HG03457 (cell line): ENCODE measurements around the gene RBP4.

Experiments used
- ATAC-seq: cut with Tn5 transposase; IDR thresholded peaks from one replicate; pipeline ENCODE4 v1.9.1; 2021; ENCODE audit warnings: moderate number of reproducible peaks; ENCODE audit not compliant: unreplicated experiment

Gene RBP4

DNA sequence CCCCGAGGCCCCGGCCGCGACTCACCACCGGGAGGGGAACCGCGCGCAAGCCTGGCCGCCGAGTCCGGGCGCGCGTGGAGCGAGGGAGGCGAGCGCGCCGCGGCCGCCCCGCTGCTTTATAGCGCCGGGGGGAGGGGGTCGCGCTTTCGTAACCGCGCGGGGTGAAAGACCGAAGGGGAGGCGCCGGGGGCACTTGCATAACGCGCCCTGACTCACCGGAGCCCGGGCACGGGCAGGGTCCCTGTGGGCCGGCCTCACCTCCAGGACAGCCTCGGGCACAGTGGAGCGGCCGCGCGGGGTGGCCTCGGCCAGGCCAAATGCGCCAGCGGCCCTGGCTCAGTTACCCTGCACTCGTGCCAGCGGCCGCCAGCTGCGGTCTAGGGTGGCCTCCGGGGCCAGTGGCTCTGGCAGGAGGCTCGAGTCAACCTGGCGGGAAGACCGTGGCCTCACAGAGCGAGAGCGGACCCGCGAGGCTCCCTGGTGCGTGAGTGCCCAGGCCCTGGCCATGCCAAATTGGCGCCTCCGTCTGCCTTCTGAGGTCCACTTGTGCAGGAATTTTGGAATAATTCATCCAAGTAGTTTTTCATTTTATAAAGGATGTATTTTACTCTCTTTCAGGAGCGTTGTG is at the start of gene RBP4:
RBP4 (minus strand) TSS at position 90 of the 628 bp plus-strand sequence. CDS start 207 bp downstream, outside the sequence.
- no peak for ATAC-seq

DNA sequence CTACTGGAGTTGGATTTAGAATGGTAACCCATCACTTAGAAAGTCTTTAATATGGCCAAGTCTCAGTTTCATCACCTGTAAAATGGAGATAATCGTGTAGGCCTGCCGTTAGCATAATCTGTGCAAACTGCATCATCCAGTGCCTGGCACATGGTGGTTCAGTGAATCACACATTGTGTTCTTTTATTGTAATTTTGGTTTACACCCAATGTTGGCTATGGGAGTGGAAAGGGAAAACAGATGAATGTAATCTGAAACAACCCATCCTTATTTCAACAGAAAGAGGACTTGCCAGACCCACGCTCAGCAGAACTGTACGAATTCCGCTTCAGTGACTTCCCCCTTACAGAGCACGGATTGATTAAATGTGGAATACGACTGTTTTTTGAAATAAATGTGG is 38.8 kb upstream of the RBP4 start:
- no peak for ATAC-seq

- ATAC-seq: no peak
Observed at GRCh38 chr10:93630625-93631557, 29.9 kb upstream of the RBP4 start.

DNA sequence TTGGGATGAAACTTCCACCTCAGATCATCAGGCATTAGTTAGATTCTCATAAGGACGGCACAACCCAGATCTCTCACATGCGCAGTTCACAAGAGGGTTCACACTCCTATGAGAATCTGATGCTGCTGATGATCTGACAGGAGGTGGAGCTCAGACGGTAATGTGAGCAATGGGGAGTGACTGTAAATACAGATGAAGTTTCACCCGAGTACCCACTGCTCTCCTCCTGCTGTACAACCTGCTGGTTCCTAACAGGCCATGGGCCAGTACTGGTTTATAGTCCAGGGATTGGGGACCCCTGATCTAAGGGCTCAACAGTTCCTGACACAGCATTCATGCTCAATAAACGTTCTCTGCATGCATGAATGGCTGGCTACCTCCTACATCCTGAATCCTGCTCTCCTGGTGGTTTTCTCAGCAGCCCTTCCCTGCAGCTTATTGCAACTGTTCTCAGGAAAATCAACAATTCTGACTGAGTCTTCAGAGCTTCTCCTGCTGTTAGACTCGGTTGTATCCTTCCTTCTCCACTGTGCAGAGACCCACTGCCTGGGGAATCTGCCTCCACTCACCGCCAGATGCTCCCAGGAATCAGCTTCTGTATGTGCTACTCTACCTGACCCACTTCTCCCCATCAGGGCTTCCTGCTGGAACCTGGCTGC is 28.7 kb upstream of the RBP4 start:
- ATAC-seq: no peak

- ATAC-seq: no peak
Observed at GRCh38 chr10:93628858-93629257, 27.8 kb upstream of the RBP4 start.

DNA sequence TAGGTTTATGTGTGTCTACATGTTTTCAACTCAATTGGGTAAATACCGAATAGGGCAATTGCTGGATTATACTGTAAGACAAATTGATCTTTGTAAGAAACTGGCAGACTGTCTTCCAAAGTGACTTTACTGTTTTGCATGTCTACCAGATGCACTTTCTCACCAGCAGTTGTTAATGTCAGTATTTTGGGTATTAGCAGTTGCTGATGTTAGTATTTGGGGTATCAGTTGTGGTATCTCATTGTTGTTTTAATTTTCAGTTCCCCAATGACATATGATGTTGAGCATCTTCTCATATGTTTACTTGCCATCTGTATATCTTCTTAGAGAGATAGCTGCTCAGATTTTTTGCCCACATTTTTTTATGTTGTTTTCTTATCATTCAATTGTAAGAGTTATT is 21.9 kb upstream of the RBP4 start:
- no peak for ATAC-seq

DNA sequence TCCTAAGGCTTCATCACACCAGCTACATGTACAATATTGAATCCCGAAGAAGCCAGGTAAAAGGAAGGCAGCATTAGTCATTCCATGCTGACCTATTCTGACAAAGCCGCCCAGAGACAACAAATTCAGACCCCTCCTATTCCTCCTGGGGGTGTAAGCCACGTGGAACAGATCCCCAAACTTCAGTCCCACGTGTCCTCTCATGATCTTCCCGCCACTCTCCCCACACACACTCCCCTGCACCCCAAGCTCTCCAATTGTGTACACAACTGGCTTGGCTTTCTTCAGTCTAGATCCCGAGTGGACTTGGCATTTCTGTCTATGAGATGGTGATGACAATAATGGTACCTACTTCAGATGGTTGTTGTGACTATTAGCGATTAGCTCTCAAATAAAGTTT is 19.9 kb upstream of the RBP4 start:
- ATAC-seq: no peak

- ATAC-seq: no peak
Observed at GRCh38 chr10:93615576-93616235, 14.7 kb upstream of the RBP4 start.

GRCh38 chr10:93614101-93614825 is 13.2 kb upstream of the RBP4 start:
- ATAC-seq: no peak

GRCh38 chr10:93613126-93613525 is 12.1 kb upstream of the RBP4 start:
- no peak for ATAC-seq

GRCh38 chr10:93612311-93612710 is 11.3 kb upstream of the RBP4 start, which contains the start of gene PDE6C:
Gene PDE6C (plus strand): TSS chr10:93612537. CDS start chr10:93612726, 189 bp downstream.
- ATAC-seq: no peak

DNA sequence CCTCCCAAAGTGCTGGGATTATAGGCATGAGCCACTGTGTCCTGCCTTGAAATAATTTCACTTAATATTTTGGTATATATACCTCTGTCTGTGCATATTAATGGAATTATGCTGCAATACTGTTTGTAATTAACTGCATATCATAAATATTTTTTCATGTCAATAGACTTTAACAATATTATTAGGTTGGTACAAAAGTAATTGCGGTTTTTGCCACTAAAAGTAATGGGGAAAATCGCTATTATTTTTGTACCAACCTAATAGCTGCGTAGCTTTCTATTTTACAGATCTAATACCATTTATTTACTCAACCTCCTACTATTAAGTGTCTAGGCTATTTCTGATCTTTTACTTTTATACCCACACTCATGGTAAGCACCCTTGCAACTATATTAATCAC is 7.4 kb upstream of the RBP4 start:
- no peak for ATAC-seq

DNA sequence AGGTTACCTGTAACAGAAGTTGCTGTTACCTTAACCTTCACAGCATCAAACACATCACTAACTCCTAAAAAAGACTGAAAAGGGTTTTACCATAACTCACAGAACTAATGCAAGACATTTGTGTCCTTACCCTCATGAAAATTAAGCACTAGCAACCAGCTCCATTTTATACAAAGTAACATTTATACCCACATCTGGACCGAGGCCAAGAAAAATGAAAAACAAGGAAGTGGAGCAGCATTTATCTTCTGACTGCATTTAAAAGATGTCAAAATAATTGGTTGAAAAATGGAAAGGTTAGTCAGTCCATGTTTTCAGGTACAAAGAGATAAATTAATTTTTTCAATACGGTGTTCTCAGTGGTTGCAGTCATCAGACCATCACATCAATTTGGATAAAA is 3.1 kb upstream of the RBP4 start:
- no peak for ATAC-seq

- ATAC-seq: no peak
Observed at GRCh38 chr10:93603023-93603422, 2.0 kb upstream of the RBP4 start.

GRCh38 chr10:93601774-93602162 is 733 bp upstream of the RBP4 start:
- no peak for ATAC-seq

DNA sequence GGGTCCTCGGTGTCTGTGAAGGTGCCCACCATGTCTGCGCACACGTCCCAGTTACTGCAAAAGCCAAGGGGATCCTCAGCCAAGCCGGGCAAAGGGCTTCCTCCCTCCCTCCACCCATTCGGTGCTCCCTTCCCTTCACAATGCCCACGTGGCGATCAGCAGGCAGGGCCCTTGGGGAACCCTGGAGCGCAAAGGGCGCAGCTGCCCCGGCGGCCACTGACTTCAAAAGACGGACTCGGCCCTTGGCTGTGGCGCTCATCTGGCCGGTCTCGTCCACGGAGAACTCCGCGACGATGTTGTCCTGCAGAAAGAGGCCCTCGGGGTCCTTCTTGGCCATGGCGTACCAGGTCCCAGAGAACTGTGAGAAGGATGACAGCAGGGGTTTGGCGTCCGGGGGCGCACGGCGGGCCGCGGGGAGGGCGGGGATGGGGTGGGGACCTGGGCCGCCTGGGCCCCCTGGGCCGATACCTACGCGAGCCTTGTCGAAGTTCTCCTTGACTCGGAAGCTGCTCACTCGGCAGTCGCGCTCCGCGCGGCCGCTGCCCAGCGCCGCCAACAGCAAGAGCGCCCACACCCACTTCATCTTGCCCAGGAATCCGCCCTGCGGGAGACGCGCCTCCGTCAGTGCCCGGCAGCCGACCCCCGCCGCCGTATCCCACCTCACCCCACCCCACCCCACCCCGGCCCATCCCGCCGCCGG is 439 bp downstream of the RBP4 start:
- ATAC-seq: no peak

GRCh38 chr10:93599778-93600177 is 1.3 kb downstream of the RBP4 start:
- ATAC-seq: no peak

- ATAC-seq: no peak
Observed at GRCh38 chr10:93599335-93599734, 1.7 kb downstream of the RBP4 start.

GRCh38 chr10:93598157-93598556 is 2.9 kb downstream of the RBP4 start:
- ATAC-seq: no peak

DNA sequence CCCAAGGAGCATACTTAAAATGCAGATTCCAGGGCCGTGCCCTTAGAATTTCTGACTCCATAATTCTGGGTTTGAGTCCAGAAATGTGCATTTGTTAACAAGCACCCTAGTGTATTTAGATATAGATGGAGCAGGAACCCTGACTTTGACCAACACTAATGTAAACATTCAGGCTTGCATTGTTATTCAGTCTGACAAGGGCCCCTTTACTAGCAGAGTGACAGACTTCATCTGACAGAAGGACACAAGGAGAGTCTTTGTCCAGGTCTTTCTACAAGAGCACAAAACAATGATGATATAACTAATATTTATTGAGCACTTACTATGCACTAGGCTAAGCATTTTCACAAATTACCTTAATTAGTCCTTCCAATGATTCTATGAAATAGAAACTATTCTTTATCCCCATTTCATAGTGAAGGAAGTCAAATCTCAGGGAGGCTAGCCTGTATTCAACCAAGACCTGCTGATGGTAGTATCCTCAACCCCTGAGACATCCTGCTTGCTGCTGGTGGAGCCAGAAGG is 3.9 kb downstream of the RBP4 start:
- no peak for ATAC-seq
